K562 (cell line): ENCODE data around the gene OBSCN. TPM values are rescaled to one million over a fixed set of nuclear protein-coding genes. Genes with fewer than 3 reads are reported as not detected.

Source experiments
- CBFA2T2 ChIP-seq: fragments of 450-650 bp; conservative IDR thresholded peaks from 2 replicates; pipeline ENCODE4 v1.6.1; 2017; ENCODE audit warnings: mild to moderate bottlenecking
- CTBP1 ChIP-seq: fragments of 450-650 bp; IDR thresholded peaks from 2 replicates; pipeline ENCODE4 v1.6.1; 2016; ENCODE audit warnings: borderline replicate concordance
- HDGF ChIP-seq: fragments of 450-650 bp; IDR thresholded peaks from 2 replicates; pipeline ENCODE4 v1.6.1; 2016
- KDM4B ChIP-seq, 2 experiments: fragments of 450-650 bp in 1 of 2; sonication (generic) in 1 of 2; IDR thresholded peaks; 2 replicates each; pipeline ENCODE4 v1.6.1; 2016 to 2017; ENCODE audit warnings: borderline replicate concordance in 2 of 2, antibody characterized with exemption in 1 of 2, low read depth in 1 of 2, mild to moderate bottlenecking in 1 of 2
- MEF2A ChIP-seq: IDR thresholded peaks from 2 replicates; pipeline ENCODE4 v1.6.1; 2011; ENCODE audit warnings: low read depth, mild to moderate bottlenecking, low read length, moderate library complexity; ENCODE audit not compliant: control insufficient read depth
- NFE2 ChIP-seq: IDR thresholded peaks from 2 replicates; pipeline ENCODE4 v1.6.1; 2014; ENCODE audit warnings: antibody characterized with exemption, low read depth
- NFIC ChIP-seq: fragments of 450-650 bp; IDR thresholded peaks from 2 replicates; pipeline ENCODE4 v1.6.1; 2017; ENCODE audit warnings: mild to moderate bottlenecking, inconsistent platforms
- RBBP5 ChIP-seq: fragments of 200-600 bp; sonication (generic); IDR thresholded peaks from 2 replicates; pipeline ENCODE4 v1.6.1; 2012; ENCODE audit warnings: borderline replicate concordance, mild to moderate bottlenecking, low read length, control low read depth, inconsistent platforms; ENCODE audit not compliant: insufficient read depth, poor library complexity, severe bottlenecking
- SNIP1 ChIP-seq: fragments of 450-650 bp; IDR thresholded peaks from 2 replicates; pipeline ENCODE4 v1.7.1; 2017; ENCODE audit warnings: low read depth, mild to moderate bottlenecking
- SP1 ChIP-seq: sonication (generic); formaldehyde crosslinking; IDR thresholded peaks from 2 replicates; pipeline ENCODE4 v1.8.1; 2022; ENCODE audit warnings: mild to moderate bottlenecking, missing genetic modification reagents
- SREBF2 ChIP-seq: sonication (generic); formaldehyde crosslinking; IDR thresholded peaks from 2 replicates; pipeline ENCODE4 v1.4.0; 2020; ENCODE audit warnings: mild to moderate bottlenecking, missing genetic modification reagents
- TEAD4 ChIP-seq, 2 experiments: sonication (generic) in 1 of 2; formaldehyde crosslinking in 1 of 2; IDR thresholded peaks; 2 replicates each; pipeline versions ENCODE4 v1.6.1 to v1.8.0; 2012 to 2022; ENCODE audit warnings: borderline replicate concordance in 1 of 2, inconsistent platforms in 1 of 2, low read length in 1 of 2, mild to moderate bottlenecking in 1 of 2, missing genetic modification reagents in 1 of 2
- U2AF1 ChIP-seq: fragments of 200-400 bp; formaldehyde crosslinking; optimal IDR thresholded peaks from 2 replicates; pipeline ENCODE3; 2017; ENCODE audit warnings: mild to moderate bottlenecking, low read depth, low read length, moderate library complexity
- U2AF2 ChIP-seq: fragments of 200-400 bp; formaldehyde crosslinking; optimal IDR thresholded peaks from 2 replicates; pipeline ENCODE3; 2017; ENCODE audit warnings: low read depth, mild to moderate bottlenecking, low read length
- ZBTB7A ChIP-seq: IDR thresholded peaks from 2 replicates; pipeline ENCODE4 v1.6.1; 2011; ENCODE audit warnings: low read depth, mild to moderate bottlenecking, low read length, moderate library complexity, borderline replicate concordance; ENCODE audit not compliant: control insufficient read depth
- ZEB2 ChIP-seq: fragments of 450-650 bp; IDR thresholded peaks from 2 replicates; pipeline ENCODE4 v1.6.1; 2016
- ZFX ChIP-seq: sonication (generic); formaldehyde crosslinking; IDR thresholded peaks from 2 replicates; pipeline ENCODE4 v1.8.0; 2022; ENCODE audit warnings: mild to moderate bottlenecking, missing genetic modification reagents, moderate library complexity
- ZNF175 ChIP-seq: fragments of 200-800 bp; sonication (Bioruptor generic); IDR thresholded peaks from 2 replicates; pipeline ENCODE4 v1.6.1; 2016; ENCODE audit warnings: low read depth, mild to moderate bottlenecking, missing genetic modification characterization, missing compliant biosample characterization
- ZNF445 ChIP-seq: fragments of 250-450 bp; sonication (Bioruptor Pico); IDR thresholded peaks from 2 replicates; pipeline ENCODE4 v1.4.0; 2020; ENCODE audit warnings: low read depth, mild to moderate bottlenecking, moderate library complexity
- ZNF77 ChIP-seq: fragments of 250-450 bp; sonication (Bioruptor Pico); IDR thresholded peaks from 2 replicates; pipeline ENCODE4 v1.5.0; 2020
- polyA plus RNA-seq, 8 experiments: library from polyadenylated mRNA; depleted of rRNA in 4 of 8; stranded (reverse) in 5 of 8; unstranded in 3 of 8; fragments of >200 nt; fragmentation: Nextera tagmentation in 2 of 8; fragmentation: Illumina TruSeq in 1 of 8; extraction: Ambion mirVana in 2 of 8; extraction: Trizol in 1 of 8; gene quantifications; 2 replicates each; pipeline versions ENCODE4 v1.2.1 to v1.2.3, GENCODE V29; 2011 to 2014; ENCODE audit warnings: inconsistent platforms in 1 of 8, missing spikeins in 1 of 8
- total RNA-seq, 7 experiments: library from RNA; depleted of rRNA in 6 of 7; stranded (reverse); fragments of >200 nt in 6 of 7; fragmentation: Illumina TruSeq in 2 of 7; extraction: Trizol in 2 of 7; gene quantifications; 2 replicates each; pipeline versions ENCODE4 v1.2.1 to v1.2.3, GENCODE V29; 2011 to 2021; ENCODE audit warnings: low replicate concordance in 1 of 7
- TF ChIP-seq, protein P1 (sequence below): fragments of 450-650 bp; IDR thresholded peaks from 2 replicates; pipeline ENCODE4 v1.6.1; 2016
- TF ChIP-seq, protein P2 (sequence below): sonication (generic); formaldehyde crosslinking; IDR thresholded peaks from 2 replicates; pipeline ENCODE4 v1.9.0; 2022; ENCODE audit warnings: mild to moderate bottlenecking, missing genetic modification reagents
- TF ChIP-seq, protein P3 (sequence below): IDR thresholded peaks from 2 replicates; pipeline ENCODE4 v1.6.1; 2014; ENCODE audit warnings: antibody characterized with exemption
- TF ChIP-seq, protein P4 (sequence below): fragments of 450-650 bp; IDR thresholded peaks from one replicate; pipeline ENCODE4 v1.6.1; 2018; ENCODE audit warnings: mild to moderate bottlenecking, moderate library complexity; ENCODE audit not compliant: partially characterized antibody

The OBSCN gene
- total and polyA plus RNA-seq, 9 of the 15 experiments (the other 6 are each of a cell fraction or from before 2014, with no cell fraction given), result 0.18 to 19.7 (median 3.6) TPM

DNA sequence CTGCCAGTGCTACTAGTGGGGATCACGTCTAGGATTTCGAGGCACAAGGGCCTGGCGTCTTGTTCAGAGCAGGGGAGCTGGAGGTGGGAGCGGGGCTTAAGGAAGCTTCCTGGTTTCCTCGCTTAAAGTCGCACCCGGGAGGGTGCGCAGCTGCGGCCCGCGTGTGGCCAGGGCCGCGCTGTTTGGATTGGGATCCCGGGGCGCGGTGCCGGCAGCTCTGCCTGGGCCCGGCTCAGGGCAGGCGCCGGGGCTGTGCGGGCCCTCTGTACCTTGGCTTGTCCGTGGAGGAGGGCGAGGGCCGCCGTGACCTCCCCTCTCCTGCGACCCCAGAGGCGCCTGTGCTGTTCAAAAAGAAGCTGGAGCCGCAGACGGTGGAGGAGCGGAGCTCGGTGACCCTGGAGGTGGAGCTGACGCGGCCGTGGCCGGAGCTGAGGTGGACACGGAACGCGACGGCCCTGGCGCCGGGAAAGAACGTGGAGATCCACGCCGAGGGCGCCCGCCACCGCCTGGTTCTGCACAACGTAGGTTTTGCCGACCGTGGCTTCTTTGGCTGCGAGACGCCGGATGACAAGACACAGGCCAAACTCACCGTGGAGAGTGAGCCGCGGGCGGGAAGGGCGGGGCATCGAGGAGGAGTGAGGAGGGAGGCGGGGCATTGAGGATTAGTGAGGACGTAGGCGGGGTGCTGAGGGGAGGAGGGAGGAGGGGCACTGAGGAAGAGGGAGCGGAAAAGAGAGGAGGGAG lies 67.8 kb downstream of the OBSCN start (continued):
- TF ChIP-seq CBFA2T2, result no peak
- TF ChIP-seq U2AF1, result no peak
- no peak for TF ChIP-seq SREBF2 (CRISPR knock-in tag)
- TF ChIP-seq CTBP1, result 0 out of 2 replicates have a peak, but pooled peaks have one; percentile 34
- no peak for TF ChIP-seq MEF2A
- no peak for TF ChIP-seq U2AF2
- no peak for TF ChIP-seq TEAD4 (IDR thresholded peaks at IDR 0.05; ENCODE audit: low read length)
- TF ChIP-seq TEAD4 (CRISPR knock-in tag; IDR thresholded peaks at IDR 0.05; ENCODE audit: borderline replicate concordance), result no peak
- TF ChIP-seq, protein P1, sequence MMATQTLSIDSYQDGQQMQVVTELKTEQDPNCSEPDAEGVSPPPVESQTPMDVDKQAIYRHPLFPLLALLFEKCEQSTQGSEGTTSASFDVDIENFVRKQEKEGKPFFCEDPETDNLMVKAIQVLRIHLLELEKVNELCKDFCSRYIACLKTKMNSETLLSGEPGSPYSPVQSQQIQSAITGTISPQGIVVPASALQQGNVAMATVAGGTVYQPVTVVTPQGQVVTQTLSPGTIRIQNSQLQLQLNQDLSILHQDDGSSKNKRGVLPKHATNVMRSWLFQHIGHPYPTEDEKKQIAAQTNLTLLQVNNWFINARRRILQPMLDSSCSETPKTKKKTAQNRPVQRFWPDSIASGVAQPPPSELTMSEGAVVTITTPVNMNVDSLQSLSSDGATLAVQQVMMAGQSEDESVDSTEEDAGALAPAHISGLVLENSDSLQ, result peak; percentile 49; the same call in 1 of the 2 replicates
- TF ChIP-seq ZBTB7A, result peak; percentile 61; the same call in 1 of the 2 replicates
- TF ChIP-seq ZFX (CRISPR knock-in tag), result peak; percentile 88
- TF ChIP-seq ZNF445 (CRISPR knock-in tag), result no peak
- peak; percentile 26; the same call in 1 of the 2 replicates for TF ChIP-seq ZNF175 (CRISPR knock-in tag)
- no peak for TF ChIP-seq ZNF77 (CRISPR knock-in tag)
- TF ChIP-seq, protein P2, sequence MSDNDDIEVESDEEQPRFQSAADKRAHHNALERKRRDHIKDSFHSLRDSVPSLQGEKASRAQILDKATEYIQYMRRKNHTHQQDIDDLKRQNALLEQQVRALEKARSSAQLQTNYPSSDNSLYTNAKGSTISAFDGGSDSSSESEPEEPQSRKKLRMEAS (CRISPR knock-in tag), result peak; percentile 44; the same call in 1 of the 2 replicates
- TF ChIP-seq ZEB2, result no peak
- TF ChIP-seq SNIP1, result no peak
- TF ChIP-seq RBBP5, result peak; percentile 46
- 0 out of 2 replicates have a peak, but pooled peaks have one; percentile 16 for TF ChIP-seq NFE2
- peak; percentile 56; the same call in 1 of the 2 replicates for TF ChIP-seq SP1 (CRISPR knock-in tag)
- peak; percentile 32 for TF ChIP-seq NFIC
- TF ChIP-seq, protein P3, sequence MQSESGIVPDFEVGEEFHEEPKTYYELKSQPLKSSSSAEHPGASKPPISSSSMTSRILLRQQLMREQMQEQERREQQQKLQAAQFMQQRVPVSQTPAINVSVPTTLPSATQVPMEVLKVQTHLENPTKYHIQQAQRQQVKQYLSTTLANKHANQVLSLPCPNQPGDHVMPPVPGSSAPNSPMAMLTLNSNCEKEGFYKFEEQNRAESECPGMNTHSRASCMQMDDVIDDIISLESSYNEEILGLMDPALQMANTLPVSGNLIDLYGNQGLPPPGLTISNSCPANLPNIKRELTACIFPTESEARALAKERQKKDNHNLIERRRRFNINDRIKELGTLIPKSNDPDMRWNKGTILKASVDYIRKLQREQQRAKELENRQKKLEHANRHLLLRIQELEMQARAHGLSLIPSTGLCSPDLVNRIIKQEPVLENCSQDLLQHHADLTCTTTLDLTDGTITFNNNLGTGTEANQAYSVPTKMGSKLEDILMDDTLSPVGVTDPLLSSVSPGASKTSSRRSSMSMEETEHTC, result no peak
- no peak for TF ChIP-seq KDM4B (IDR thresholded peaks at IDR 0.05; ENCODE audit: borderline replicate concordance in 2 of 2, low read depth in 1 of 2)
- TF ChIP-seq HDGF, result 0 out of 2 replicates have a peak, but pooled peaks have one; percentile 55
- TF ChIP-seq, protein P4, sequence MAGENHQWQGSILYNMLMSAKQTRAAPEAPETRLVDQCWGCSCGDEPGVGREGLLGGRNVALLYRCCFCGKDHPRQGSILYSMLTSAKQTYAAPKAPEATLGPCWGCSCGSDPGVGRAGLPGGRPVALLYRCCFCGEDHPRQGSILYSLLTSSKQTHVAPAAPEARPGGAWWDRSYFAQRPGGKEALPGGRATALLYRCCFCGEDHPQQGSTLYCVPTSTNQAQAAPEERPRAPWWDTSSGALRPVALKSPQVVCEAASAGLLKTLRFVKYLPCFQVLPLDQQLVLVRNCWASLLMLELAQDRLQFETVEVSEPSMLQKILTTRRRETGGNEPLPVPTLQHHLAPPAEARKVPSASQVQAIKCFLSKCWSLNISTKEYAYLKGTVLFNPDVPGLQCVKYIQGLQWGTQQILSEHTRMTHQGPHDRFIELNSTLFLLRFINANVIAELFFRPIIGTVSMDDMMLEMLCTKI, result no peak
